Left forelimb (tissue), 1 donor: ENCODE data around the gene GTF3A.
"Not testable (repeated sequence)": the region's sequence is repeated elsewhere in the genome, so short reads cannot be mapped to it uniquely, and the experiment has no call there.

Source experiments
- DNase-seq: peaks from one replicate; pipeline ENCODE4 v3.0.0-alpha.2; 2018; ENCODE audit warnings: low spot score

GTF3A gene

DNA sequence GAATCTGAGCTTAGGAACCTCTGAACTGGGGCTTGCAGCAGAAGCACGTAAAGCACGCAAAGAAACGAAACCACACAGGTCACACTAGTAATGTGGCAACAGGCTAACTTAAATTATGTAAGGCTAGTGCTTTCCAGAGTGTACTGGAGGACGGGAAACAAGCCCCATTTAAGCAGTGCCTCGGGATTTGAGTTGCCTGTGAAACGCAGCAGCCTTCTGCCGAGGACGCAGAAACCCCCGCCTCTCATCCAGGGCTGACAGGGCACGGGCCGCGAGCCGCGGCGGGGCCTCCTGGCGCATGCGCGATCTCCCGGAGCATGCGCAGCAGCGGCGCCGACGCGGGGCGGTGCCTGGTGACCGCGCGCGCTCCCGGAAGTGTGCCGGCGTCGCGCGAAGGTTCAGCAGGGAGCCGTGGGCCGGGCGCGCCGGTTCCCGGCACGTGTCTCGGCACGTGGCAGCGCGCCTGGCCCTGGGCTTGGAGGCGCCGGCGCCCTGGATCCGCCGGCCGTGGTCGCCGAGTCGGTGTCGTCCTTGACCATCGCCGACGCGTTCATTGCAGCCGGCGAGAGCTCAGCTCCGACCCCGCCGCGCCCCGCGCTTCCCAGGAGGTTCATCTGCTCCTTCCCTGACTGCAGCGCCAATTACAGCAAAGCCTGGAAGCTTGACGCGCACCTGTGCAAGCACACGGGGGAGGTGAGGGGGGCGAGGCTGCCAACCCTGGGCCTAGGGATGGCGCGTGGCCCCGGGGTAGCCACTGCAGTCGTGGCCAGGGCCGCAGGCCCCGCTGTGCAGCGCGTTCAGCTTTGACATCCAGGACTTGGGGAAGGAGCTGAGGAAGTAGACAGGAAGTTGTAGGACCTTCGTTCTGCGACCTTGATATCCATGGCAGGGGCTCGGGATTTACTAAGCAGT lies at the start of gene GTF3A:
Gene GTF3A (plus strand): TSS at position 374 of the 912 bp plus-strand sequence.
- peak; percentile 92 for DNase-seq

DNA sequence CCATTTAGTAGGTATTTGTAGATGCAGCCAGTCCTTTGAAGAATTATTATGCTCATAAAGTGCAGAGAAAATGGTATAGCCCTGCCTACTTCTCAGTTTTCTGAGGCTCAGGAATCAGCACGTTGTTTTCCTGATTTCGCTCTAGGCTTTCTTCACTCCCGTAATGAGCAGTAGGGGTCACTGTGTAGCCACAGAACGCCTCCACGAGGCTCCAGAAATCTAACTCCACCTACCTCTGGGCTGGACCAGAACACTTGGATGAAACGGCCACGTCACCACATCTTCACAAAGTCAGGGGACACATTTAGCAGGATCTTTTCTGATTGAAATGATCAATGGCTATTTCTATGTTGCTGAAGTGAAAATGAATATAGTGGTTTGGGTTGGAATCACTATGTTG lies 49.8 kb upstream of the GTF3A start:
- no peak for DNase-seq

DNA sequence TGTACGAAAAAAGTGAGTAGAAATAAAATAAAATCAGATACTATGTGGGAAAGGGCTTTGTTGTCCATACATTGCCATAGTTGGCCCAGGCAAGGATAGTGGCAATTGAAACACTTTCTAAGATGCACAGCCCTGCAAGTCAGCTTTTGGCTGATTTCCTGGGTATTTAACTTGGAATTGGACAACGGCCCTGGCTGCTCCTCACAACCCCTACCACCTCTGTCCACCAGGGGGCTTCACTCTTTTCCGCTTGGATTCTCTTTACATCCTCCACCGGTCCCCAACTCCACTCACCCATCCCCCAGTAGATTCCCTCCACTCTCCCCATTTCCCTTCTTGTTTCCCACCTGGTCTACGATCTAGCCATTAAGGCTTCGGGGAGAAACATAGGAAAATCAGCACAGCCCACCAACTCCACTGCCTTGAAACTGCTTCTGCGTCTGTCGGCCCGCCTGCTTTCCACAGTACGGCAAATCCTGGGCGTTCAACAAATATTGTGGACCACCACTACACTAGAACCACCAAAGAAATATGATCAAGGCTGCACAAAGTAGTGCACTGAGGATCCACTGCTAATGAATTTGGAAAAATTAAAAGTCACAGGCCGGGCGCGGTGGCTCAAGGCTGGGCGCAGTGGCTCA lies 48.6 kb upstream of the GTF3A start:
- no peak for DNase-seq

DNA sequence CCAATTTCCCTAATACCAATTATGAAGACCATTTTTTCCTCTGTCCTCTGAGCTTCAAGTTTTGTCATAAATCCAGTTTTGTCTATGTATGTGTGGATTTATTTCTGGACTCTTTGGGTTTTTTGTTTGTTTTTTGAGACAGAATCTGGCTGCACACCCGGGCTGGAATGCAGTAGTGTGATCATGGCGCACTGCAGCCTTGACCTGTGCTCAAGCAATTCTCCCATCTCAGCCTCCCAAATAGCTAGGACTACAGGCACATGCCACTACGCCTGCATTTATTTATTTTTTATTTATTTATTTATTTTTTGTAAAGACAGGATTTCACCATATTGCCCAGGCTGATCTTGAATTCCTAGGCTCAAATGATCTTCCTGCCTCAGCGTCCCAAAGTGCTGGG lies 45.3 kb upstream of the GTF3A start:
- DNase-seq, result no peak

DNA sequence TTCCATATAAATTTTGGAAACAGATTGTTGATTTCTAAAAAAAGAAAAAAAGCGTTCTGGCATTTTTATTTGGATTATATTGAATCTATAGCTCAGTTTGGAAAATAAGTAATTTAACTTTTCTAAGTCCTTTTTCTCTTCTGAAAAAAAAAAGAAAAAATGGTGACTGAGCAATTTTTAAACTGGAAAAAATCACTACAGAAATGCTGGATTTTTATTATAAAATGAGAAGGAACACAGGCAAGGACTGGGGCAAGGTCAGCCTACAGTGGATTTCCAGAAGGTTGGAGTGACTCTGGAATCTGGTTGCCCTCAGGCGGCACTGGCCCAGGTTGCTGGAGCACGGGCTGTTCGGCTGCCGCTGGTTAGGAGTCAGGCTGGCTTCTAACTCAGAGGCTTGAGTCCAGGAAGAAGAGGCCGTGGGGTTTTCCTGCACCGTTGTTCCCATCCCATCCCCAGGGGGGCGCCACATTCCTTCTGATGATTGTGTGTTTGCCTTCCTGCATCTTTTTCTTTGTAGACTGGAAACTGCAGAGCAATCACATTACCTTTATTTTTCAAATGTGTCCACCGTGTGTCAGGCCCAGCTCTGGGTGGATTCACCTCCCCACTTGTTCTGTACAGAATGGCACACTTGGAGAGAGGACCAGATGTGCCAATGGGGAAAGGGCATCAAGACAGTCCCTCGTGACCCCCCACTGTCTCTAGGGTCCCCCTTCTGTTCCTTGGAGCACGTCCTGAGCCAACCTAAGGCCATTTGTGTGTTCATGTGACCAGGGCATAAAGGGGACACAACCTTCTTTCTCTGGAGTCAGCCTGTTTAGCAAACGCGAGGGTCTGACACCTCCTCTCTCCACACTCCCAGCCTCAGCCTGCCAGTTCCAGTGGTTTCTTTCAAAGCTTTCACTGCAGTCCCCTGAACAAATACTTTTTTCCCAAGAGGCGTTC lies 44.5 kb upstream of the GTF3A start:
- no peak for DNase-seq

DNA sequence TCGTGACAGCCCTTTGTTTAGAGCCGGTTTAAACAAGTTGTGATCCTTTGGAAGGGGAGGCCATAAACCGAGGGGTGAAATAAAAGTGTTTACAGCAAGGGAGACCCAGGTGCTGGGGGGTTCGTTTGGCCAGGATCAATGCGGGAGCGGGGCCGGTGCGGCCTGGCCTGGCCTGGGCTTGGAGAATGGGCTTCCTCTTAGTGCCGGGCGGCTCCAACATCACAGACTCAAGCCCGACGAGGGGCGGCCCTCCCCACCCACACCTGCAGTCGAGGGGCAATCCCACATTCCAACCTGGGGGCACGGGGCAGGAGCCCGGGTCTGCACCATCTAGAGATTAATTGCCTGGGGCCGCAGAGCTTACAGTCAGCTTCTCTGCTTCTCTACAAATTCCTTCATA lies 42.8 kb upstream of the GTF3A start:
- DNase-seq, result no peak

DNA sequence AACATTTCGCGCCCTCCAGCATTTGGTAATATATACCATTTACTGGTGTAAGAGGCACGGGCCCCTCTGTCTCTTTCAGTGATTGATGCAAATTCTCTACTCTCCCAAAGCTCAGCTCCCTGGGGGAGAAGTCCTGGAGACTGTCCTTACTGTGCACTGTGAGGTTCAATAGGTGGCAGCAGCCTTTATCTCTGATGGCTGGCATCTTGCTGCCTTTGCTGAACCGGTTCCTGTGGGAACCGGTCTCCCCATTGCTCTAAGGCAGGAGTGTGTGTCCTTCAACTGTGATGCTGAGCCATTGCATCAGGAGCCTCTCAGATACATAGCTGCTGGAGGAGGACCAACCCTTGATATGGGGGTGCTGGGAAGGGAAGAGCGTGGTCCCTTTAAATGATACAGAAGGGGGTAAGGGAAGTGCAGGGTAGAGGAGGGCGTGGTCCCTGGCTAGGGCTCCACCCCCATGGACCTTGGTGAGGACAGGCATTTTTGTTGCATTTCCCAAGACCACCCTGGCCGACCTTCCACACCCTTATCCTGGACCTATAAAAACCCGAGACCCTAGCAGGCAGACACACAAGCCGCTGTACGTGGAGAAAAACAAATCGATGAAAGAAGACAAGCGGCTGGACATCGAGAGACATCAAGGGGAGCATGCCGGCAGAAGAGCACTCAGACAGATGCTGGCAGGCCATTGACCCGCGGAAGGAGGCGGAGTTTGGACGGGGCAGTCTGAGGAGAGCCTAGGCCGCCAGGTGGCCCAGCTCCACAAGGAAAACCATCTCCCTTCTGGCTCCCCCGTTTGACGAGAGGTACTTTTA lies 41.1 kb upstream of the GTF3A start:
- no peak for DNase-seq

DNA sequence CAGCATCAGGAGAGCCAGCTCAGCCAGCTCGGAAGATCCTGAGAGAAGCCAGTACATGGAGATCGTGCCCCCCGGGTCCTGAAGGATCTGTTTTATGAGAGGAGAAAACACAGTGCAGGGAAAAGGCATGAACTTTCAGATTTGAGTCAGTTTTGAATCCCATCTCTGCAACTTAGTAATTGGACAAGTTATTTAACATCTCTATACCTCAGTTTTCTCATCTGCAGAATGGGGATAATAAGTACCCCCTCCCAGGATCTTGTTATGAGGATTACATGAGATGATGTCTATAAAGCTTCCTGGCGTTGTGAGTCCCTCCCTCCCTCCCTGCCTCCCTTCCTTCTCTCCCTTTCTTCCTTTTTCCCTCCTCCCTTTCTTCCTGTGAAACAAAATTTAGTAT lies 40.1 kb upstream of the GTF3A start:
- DNase-seq, result no peak

DNA sequence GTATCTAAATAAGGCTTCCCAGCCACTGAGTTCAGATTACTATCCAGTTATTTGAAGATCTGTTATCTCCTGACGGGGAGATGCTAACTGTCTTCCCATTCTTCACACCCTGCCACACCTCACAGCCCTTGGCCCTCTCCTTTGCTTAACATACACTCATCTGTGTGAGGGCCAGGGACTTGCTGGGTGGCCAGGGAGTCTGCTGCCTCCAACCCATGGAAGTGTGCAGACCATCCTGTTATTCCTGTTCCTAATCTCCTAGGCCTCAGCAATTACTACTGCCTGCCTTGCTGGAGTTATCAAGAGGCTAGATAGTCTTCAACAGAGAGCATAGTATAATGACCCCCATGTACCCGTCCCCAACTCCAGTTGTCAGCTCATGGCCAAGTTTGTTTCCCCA lies 36.2 kb upstream of the GTF3A start:
- no peak for DNase-seq

DNA sequence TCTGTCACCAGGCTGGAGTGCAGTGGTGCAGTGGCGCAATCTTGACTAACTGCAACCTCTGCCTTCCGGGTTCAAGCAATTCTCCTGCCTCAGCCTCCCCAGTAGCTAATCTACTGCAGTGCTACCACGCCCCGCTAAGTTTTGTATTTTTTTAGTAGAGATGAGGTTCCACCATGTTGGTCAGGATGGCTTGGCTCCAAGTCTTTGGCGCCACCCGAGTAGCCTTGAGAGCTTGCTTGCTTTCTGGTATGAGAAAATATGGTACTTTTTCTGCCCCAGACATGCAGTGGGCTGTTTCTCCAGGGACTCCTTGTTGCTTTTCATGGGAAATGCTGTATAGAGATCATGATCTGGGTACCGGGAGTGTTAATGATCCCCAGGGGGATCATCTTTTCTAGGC lies 34.5 kb upstream of the GTF3A start:
- no peak for DNase-seq

DNA sequence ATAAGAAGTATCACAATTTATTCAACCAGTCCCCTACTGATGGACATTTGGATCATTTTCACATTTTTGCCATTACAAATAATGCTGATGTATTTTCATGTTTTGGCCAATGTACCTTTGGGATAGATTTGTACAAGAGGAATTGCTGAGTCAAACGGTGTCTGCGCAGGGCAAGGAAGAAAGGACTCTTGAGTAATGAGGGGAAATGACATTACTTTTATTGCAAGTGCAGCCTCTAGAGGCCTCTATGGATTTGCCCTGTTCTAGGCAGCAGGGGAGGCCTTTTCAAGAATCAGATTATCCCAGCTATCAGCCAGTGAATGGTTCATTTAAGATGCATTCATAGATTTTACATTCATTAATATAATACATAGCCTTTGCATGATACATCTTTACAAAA lies 32.9 kb upstream of the GTF3A start:
- no peak for DNase-seq

DNA sequence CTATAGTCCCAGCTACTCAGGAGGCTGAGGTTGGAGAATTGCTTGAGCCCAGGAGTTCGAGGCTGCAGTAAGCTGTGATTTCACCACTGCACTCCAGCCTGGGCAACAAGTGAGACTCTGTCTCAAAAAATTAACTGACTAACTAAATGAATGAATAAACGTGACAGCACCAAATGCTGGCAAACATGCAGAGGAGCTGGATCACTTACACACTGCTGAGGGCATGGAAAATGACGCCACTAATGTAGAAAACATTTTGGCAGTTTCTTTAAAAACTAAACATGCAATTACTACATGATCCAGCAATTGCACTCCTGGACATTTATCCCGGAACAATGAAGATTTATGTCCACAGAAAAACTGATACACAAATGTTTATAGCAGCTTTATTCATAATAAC lies 31.3 kb upstream of the GTF3A start:
- no peak for DNase-seq

DNA sequence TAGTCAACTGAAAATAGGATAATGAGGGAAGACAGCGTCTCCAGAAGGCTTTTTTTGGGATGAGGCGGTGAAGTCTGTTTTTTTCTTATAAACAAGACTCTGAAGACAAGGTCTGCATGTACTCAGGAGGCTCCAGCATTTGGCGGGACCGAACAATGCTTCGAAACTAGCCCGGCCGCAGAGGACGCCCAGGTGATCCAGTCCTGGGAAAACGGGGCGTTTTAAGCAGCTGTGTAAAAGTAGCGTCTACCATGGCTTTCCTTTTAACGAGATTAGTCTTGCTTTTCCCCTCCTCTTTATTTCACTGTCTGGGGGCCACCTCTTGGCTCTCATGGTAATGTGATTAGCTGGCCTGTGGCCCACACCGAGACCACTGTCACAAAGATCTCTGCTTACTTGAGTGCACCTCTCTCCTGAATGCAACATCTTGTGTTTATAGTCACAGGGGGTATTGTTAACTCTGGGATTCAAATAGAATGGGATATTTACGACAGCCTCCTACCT lies 29.4 kb upstream of the GTF3A start:
- DNase-seq, result no peak

DNA sequence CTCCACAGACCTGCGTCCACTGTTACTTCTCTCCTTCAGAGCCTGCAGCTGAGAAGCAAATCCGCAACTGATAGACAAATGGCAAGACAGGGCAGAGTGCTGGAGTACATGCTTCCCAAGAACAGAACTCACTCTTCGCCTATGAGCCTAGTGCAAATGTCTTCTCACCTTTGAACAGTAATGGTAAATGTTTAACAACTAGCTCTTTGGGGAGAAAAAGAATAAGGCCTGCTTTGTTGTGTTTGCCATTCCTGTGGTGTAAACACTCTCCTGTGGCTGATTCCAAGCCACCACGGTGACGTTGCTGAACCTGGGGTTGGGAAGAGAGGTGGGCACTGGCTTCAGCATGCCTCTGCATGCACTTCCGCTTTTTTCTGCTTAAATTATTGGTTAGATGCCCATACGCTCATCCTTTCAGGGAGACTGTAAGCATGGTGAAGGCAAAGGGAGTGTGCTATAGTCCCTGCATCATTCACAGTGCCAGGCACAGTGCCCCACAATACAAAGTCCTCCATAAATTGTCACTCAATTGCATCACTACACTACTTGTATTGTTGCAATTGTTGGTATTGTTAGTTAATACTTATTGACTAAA lies 28.1 kb upstream of the GTF3A start:
- no peak for DNase-seq

DNA sequence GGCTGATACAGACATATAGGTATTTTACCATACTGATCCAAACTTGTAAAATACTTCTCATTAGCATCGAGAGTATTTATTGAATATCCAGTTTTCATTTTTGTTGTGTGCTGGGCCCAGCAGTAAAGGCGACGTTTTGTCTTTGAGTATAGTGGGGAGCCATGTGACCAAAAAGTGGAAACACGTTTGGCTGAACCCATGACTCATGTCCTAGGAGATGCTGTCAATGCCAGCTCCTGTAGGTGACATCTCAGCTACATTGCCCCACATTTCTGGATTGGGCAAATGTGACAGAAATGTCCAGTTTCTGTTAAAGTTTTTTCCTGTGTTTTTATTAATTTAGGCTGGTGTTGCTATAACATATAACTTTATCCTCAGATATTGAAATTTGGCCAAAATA lies 26.1 kb upstream of the GTF3A start:
- DNase-seq, result no peak

DNA sequence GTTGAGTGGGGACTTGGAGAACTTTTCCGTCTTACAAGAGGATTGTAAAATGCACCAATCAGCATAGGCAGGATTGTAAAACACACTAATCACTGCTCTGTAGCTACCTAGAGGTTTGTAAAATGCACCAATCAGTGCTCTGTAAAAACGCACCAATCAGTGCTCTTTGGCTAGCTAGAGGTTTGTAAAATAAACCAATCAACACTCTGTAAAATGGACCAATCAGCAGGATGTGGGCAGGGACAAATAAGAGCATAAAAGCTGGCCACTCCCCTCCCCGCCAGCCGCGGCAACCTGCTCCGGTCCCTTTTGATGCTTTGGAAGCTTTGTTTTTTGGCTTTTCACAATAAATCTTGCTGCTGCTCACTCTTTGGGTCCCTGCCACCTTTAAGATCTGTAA lies 24.0 kb upstream of the GTF3A start:
- DNase-seq, result not testable (repeated sequence)

DNA sequence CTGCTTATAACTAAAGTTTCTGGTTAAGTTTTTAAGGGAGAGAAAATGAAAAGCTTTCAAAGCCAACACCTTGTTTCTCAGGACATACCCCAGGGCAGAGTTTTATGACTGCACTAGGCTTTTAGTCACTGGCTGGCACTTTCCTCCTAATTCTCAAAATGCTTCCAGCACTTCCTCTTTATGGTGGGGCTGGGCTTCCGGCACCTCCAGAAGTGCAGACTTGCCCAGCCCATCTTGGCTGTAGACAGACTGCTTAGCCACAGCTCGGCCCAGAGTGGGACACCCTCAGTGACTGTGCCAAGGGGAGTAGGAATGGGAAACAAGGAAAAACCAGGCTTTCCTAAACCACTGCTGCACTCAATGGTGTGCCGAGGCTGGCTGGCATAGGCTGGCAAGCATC lies 23.2 kb upstream of the GTF3A start:
- DNase-seq, result no peak

DNA sequence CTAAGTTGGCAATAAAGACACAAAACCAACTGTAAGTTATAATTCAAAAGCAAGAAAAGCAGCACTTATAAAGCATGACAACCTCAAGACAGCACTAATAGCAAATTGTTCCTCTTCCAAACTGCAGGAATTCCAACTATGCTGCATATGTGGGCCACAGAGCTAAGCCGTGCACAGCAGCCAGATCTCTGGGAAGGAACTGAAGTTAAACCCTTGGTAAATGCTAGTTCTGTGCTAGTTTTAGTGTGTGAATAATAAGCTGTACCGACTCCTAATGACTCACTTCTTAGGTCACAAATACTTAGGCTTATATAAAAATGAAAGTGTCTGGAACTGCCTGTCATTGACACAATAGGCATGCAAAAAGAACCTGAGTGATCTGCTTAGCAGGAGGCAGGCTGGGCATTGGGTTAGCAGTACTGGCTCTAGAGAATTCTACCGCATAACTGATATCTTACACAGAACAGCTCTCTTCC lies 21.2 kb upstream of the GTF3A start:
- DNase-seq, result no peak

DNA sequence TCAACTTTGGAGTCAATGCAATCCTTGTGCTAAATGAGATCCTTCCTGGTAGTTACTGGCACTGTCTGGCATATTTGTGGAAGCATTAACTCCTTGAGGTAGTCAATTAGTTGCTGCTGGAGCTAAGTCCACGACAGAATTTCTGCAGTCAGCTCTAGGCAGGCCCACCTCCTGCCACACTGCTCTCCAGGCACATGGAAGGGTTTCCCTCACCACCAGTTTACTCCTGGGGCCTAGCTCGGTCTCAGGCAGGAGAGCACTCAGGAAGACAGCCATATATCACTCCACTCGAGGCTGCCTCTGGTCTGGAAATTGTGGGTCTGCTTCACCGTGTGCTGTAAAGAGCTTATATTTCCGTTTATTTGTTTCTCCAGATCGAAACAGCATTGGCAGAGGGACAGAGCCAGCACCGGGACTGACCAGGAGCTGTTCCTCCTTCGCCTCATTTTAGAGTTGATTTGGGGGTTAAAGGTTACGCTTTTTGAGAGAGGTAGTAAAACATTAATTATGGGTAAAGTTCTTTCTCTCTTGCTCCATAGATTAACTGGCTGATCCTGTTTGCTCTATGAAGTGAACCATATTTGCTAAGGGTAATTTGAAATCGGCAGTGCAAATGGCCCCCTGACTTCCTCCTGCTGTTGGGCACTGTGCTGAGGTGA lies 20.6 kb upstream of the GTF3A start:
- no peak for DNase-seq

DNA sequence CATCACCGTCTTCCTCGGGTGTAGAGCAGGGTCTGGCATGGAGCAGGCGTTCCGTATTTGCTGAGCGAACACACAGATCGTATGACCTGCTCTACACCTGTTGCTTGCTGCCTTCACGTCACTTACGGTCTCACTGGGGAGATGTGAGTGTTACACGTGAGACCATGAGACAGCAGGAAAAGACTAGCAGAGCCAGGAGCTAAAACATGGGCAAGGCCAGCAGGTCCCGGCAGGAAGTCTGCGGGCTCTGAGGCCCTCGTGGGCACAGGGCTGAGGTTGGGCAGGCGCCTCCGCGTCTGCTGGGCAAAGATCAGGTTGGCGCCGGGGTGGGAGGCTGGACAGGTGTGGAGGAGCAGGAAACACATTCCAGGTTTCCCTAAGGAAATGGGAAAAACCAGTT lies 19.7 kb upstream of the GTF3A start:
- no peak for DNase-seq
